C4-2B (cell line): ENCODE results near the gene TYMP.

Experiments used
- ZFX ChIP-seq: fragments of 450-650 bp; IDR thresholded peaks from 2 replicates; pipeline ENCODE4 v1.6.1; 2017
- TF ChIP-seq, protein P1 (sequence below): fragments of 450-650 bp; conservative IDR thresholded peaks from 2 replicates; pipeline ENCODE4 v1.5.1; 2017; ENCODE audit warnings: mild to moderate bottlenecking

GRCh38 chr22:50502096-50502495, 27.7 kb downstream of the TYMP start:
- TF ChIP-seq, protein P1, sequence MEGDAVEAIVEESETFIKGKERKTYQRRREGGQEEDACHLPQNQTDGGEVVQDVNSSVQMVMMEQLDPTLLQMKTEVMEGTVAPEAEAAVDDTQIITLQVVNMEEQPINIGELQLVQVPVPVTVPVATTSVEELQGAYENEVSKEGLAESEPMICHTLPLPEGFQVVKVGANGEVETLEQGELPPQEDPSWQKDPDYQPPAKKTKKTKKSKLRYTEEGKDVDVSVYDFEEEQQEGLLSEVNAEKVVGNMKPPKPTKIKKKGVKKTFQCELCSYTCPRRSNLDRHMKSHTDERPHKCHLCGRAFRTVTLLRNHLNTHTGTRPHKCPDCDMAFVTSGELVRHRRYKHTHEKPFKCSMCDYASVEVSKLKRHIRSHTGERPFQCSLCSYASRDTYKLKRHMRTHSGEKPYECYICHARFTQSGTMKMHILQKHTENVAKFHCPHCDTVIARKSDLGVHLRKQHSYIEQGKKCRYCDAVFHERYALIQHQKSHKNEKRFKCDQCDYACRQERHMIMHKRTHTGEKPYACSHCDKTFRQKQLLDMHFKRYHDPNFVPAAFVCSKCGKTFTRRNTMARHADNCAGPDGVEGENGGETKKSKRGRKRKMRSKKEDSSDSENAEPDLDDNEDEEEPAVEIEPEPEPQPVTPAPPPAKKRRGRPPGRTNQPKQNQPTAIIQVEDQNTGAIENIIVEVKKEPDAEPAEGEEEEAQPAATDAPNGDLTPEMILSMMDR, result no peak
- no peak for TF ChIP-seq ZFX
